Loucy (cell line): ENCODE results near the gene SPDL1.

ENCODE experiments used
- CTCF ChIP-seq: fragments of 200-600 bp; sonication (generic); conservative IDR thresholded peaks from 2 replicates; pipeline ENCODE4 v1.5.1; 2014; ENCODE audit warnings: mild to moderate bottlenecking, antibody characterized with exemption, low read length
- EZH2phosphoT487 ChIP-seq: fragments of 200-600 bp; IDR thresholded peaks from 2 replicates; pipeline ENCODE4 v1.6.1; 2018; ENCODE audit warnings: antibody characterized with exemption, mild to moderate bottlenecking, moderate library complexity, borderline replicate concordance

- TF ChIP-seq CTCF (no peak), EZH2phosphoT487 (no peak)
Observed at GRCh38 chr5:169534939-169535338, 48.6 kb upstream of the SPDL1 start.
